Activated T-helper 1 cell treated with anti-CD3 and anti-CD28 coated beads, Interleukin-12 subunit alpha, Interleukin-12 subunit beta, Interleukin-2, Interleukin-4 antibody, amounts not matched to agents 30 ng/mL and 10 ng/mL and 1 ng/mL, durations not matched to agents 14 hours and 24 hours and 36 hours (primary cell): ENCODE measurements around the gene TBC1D28. TPM values are rescaled to one million over a fixed set of nuclear protein-coding genes. Genes with fewer than 3 reads are reported as not detected.

Experiments used
- total RNA-seq: library from RNA; stranded (reverse); gene quantifications from 2 replicates; pipeline ENCODE4 v1.2.3, GENCODE V29; 2022

Gene TBC1D28
- total RNA-seq, 1 donor from 2014 or later, result 0.08 TPM

Other genes starting within 250 kb of the TBC1D28 start
- gene LGALS9C, start 167.6 kb downstream of the TBC1D28 start, total RNA-seq, result not detected in 2 replicates
- 5.7 and 5.9 TPM in 2 replicates for gene FOXO3B, start 37.9 kb upstream of the TBC1D28 start, total RNA-seq
- gene FBXW10, start 99.7 kb upstream of the TBC1D28 start, total RNA-seq, result 0.07 TPM in 1 of 2 replicates, not detected in the other
- gene TVP23B, start 136.8 kb upstream of the TBC1D28 start, total RNA-seq, result 44.0 and 44.4 TPM in 2 replicates
- gene PRPSAP2, start 213.7 kb upstream of the TBC1D28 start, total RNA-seq, result 74.3 and 78.2 TPM in 2 replicates